HG02678 (cell line): ENCODE results near the gene MYRIP.

ENCODE experiments used
- ATAC-seq: cut with Tn5 transposase; IDR thresholded peaks from one replicate; pipeline ENCODE4 v1.9.1; 2021; ENCODE audit warnings: mild to moderate bottlenecking, moderate library complexity; ENCODE audit not compliant: unreplicated experiment

Gene MYRIP

DNA sequence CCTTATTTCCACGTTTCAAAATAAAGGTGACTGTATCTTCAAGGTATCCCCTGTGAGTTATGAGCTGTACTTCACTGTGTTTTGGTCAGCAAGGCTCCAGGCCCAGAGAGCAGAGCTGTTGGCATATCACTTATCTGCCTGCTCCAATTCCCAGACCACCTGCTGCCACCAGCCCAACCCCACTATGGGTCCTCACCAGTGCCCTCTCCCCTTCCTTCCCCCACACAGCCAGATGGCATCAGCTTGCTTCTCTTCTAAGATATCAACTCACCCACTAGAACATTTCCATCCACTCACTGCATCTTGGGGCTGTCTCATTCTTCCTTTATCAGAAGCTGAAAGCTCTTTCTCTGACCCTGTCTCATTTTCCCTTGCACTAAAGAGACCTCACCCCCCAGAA lies 363.2 kb downstream of the MYRIP start:
- ATAC-seq: no peak

- no peak for ATAC-seq
Measured at GRCh38 chr3:40173227-40173721, 363.9 kb downstream of the MYRIP start.

DNA sequence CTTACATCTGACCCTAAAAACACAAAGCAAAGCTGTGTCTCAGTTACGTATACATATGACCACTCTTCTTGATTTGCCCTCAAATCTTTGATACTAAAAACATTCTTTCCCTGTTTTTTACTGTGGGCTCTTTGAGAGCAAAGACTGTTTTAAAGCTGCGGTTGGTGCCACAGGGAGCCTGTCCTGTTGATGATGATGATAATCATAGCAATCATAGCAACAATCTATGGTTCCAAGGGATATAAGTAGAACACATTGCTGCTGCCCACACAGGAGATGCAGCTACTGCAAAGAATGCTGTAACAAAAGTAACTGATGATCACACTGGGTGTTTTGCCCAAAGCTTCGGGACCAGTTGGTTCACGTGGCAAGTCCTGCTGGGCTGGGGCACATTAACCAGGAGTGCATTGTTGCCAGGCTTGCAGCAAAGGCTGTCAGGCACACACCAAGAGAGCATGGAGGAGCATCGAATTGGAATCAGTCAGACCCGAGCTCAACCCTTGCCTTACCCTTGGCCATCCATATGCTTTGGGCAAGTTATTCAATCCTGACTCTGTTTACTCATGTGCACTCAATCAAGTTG lies 368.7 kb downstream of the MYRIP start:
- no peak for ATAC-seq

GRCh38 chr3:40179016-40179415 lies 369.6 kb downstream of the MYRIP start:
- ATAC-seq: peak; percentile 73

DNA sequence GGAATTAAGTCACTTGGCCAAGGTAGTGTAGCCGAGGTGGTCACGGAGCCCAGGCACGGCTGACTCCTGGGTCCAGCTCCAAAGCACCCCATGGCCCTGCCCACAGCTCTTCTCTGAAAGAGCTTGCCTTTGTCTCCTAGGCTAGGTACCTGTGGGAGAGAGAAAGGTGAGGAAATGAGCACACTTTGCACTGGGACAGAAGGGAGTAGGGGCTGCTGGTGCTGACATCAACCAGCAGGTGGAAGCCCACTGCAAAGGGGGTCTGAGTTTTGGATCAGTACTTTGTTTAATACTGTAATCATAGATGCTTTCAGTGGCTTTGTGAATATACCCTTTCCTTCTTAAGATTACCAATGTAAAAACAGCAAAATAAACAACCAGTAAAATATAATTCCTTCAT lies 371.8 kb downstream of the MYRIP start:
- ATAC-seq: no peak

DNA sequence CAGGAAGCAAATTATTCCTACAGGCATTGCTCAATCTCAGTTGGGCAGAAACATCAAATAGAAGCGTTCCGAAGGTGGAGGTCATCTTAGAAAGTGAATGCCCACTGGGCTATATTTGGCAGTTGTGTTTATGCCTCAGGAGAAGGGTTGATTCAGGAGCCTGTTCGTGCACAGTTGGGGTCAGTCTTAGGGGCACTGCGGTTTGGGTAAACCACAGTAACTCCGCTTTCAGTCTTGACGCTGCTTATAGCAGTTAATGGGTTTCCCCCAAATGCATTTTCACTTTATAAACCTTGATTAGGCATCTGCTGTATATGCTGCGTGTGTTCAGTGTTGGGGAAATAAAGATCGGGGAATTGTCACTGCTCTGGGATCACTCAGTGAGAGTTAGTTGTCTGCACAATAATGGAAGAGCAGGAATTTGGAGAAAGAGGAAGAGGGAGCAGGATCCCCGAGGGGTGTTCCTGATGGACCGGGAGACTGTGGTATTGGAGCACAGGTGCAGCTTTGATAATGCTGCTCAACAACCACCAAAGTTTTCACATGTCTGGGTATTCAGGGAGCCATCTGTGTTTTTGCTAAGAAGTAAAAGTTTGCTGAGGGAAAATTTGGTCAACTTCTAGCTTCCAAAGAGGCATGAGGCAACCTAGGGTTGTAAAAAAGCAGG lies 375.8 kb downstream of the MYRIP start:
- ATAC-seq: peak; percentile 60

DNA sequence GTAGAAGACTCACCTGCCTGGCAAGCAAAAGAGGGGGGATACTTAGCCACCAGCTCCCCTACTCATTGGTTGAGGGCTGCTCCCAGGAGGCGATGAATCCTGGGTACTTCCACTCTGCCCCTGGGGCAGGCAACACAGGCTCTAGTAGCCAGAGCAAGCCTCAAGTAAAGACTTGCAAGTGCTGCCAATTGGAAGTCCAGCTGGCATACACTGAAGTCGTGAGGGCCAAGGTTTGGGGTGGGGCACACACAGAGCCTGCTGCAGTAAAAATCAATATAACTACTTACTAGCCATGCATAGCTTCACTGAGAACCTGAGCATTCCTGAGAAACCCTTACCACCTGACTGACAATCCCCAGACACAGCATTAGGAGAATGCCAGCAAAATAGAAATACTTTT lies 377.1 kb downstream of the MYRIP start:
- ATAC-seq: no peak

DNA sequence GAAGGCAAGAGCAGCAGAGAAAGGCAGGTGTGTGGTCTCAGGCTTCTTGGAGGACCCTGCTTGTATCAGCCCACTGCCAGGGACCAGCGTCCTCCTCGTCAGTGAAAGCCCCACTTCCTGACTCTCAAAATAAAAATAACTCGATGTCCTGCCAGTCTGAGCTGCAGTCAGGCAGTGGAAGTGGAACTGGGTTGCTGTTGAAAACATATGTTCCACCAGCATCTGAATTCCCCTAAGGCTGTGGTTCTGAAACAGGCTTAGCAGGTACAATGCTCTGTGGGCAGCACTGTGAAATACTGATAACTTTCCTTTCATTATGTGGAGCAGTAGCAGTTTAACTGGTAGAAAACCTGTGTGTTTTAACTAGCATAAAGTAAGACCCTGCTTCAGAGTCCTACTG lies 378.5 kb downstream of the MYRIP start:
- ATAC-seq: peak; percentile 76

- ATAC-seq: no peak
Measured at GRCh38 chr3:40189118-40189517, 379.7 kb downstream of the MYRIP start.

DNA sequence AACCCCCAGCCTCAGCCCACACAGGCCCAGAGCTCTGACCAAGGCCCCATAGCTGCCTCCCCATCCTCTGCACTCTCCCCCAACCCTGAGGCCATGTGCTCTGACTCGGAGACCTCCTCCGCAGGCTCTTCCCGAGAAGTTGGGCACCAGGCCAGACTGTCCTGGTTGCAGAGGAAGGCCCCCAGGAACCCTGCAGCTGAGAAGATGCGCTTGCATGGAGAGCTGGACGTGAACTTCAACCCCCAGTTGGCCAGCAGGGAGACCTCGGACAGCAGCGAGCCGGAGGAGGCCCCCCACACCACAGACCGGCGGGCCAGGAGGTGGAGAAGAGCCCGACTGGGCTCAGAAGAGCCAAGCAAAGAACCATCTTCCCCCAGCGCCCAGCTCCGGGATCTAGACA lies 380.6 kb downstream of the MYRIP start:
- ATAC-seq: no peak

DNA sequence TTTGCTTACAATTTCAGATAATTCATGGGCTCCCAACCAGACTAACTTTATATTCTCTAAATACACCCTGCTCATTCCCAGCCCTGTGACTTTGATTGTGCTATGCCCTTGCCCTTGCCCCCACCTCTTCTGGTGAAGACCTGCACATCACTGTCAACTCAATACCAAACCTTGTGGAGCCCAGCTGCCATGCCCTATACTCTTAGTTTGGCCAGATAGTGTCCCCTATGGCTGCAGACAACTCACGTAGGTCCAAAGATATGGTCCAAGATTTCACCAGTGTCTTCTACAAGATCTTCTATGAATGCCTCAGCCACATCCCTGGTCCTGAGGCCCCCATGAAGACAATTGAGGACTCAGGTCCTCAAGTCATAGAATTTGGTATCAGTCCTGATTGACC lies 381.8 kb downstream of the MYRIP start:
- ATAC-seq: no peak

DNA sequence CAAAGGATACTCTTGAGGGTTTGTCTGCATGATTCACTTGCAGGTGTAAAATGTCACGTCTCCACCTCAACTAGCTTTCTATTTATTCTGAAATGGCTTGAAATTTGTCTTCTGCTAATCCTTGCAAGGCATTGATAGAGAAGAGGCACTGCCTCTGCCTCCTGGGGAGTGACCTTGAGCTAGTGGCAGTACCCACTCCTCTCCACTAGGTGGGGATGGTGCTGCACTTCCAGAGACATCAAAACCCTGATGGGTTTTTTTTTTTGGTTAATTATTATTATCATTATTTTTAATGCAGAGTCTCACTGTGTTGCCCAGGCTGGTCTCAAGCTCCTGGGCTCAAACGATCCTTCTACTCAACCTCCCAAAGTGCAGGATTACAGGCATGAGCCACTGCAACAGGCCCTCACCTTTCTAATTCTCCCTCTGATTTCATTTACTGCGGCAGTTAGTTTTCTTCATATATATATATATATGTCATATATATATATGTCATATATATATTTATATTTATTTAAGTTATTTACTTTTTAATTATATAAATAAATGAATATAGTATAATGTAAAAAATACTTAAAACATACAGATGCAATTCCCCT lies 382.5 kb downstream of the MYRIP start:
- peak; percentile 49 for ATAC-seq

DNA sequence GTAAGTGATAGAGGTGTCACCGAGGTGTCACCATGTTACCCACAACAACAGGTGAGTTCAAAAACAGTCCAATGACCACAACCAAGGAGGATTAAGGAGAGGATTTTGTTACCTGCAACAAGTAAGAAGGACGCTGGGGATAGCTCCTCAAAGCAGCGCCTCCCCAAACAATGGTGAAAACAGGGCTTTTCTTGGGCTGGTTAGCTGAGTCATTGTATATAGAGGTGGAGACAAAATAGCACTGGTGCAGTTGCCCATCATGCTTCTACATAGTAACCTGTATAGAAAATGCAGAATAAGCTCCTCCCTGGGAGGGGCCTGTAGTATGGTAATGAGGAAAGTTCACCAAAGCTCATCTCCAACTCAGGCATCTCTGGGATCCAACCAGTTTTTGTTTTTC lies 383.2 kb downstream of the MYRIP start:
- ATAC-seq: no peak

DNA sequence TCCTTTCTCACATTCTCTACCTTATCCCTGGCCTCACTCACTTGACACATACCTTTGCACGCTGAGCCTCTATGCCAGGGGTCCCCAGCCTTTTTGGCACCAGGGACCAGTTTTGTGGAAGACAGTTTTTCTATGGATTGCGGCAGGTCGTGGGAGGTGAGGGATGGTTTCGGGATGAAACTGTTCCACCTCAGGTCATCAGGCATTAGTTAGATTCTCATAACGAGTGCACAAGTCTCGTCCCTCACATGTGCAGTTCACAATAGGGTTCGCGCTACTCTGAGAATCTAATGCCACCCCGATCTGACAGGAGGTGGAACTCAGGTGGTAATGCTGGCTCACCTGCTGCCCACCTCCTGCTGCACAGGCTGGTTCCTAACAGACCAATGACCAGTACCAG lies 387.6 kb downstream of the MYRIP start:
- ATAC-seq: no peak

GRCh38 chr3:40200692-40201316 lies 391.4 kb downstream of the MYRIP start:
- ATAC-seq: no peak

DNA sequence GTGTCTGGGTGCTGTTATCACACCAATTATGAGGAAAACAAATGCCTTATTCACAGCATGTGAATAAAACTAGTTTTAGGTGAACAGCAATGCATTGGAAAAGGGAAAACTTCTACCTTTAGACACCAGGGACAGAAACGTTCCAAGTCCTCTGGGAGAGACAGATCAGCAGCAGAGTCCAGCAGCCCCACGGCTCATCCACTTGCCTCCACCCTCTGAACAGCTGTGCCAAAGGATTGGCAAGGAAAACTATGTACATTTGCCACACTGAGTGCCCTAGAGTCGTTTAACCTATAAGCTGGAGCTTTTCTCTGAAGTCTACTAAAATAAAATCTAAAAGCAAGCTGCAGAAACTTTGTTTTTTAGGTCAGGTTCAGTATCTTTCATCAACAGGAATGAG lies 392.4 kb downstream of the MYRIP start:
- ATAC-seq: no peak

DNA sequence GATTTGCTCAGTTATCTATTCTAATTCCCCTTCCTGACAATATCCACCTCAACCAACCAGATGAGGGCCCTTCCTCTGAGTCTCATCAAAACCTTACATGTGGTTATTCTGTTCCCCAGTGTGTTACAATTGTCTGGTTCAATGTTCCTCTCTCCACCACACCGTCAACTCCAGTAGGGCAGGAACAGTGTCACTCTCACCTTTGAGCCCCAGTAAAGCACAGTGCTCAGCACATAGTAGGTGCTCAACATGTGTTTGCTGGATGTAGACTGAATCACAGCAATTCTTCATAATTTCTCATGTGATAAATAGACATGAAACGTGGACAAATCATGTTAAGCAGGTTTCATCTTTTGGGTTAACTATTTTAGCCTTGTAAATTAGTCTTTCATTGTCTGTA lies 397.1 kb downstream of the MYRIP start:
- no peak for ATAC-seq

GRCh38 chr3:40207796-40208195 lies 398.4 kb downstream of the MYRIP start:
- no peak for ATAC-seq

GRCh38 chr3:40208251-40208650 lies 398.8 kb downstream of the MYRIP start:
- no peak for ATAC-seq

- no peak for ATAC-seq
Measured at GRCh38 chr3:40211579-40211978, 402.2 kb downstream of the MYRIP start.

DNA sequence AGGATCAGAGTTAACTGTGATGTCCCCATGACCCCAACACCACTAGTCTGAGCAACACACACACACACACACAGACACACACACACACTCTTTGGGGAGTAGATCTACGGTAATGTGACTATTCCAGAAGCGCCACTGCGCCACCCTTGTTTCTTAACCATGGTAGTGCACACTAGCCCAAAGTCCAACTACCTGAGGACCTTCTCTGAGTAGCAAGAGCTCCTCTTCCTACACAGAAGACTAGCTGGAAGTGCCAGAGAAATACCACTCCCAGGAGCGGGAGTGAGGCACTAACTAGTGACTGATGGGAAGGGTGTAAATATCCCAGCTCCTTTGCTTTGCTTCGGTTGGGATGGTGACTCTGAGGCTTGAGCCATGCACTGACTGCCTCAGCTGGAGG lies 404.1 kb downstream of the MYRIP start:
- no peak for ATAC-seq

- ATAC-seq: no peak
Measured at GRCh38 chr3:40215015-40215414, 405.6 kb downstream of the MYRIP start.
